Adrenal gland (tissue), 5 donors: ENCODE measurements around the gene THAP4.

Experiments
- POLR2A ChIP-seq, 2 donors: fragments of 450-650 bp; IDR thresholded peaks; one replicate each; pipeline ENCODE4 v1.6.1; 2017; ENCODE audit warnings: antibody characterized with exemption in 2 of 2, mild to moderate bottlenecking in 2 of 2, moderate library complexity in 1 of 2
- TF ChIP-seq, protein P1 (sequence below), 6 experiments: fragments of 450-650 bp in 4 of 6; fragments of 200-600 bp in 2 of 6; sonication (generic) in 1 of 6; IDR thresholded peaks; 1 replicate in 5 of 6; 2 replicates in 1 of 6; pipeline versions ENCODE4 v1.5.1 to v1.8.0; 2016 to 2021; ENCODE audit warnings: antibody characterized with exemption in 6 of 6, mild to moderate bottlenecking in 2 of 6, moderate library complexity in 1 of 6
- donor health status: DM: no; HTN: no; CAD: no.

DNA sequence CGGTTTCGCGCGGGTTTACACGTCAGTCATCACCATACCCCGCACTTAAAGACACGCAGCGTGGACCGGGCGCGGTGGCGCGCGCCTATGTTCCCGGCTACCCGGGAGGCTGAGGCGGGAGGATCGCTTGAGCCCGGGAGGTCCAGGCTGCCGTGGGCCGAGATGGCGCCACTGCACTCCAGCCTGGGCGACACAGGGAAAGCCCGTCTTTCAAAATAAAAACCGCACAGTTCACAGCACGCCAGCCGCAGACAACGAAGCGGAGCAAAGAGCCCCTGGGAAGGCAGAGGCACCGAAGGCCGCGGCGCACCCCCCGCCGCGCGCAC, 49.3 kb upstream of the THAP4 start:
- TF ChIP-seq, protein P1, sequence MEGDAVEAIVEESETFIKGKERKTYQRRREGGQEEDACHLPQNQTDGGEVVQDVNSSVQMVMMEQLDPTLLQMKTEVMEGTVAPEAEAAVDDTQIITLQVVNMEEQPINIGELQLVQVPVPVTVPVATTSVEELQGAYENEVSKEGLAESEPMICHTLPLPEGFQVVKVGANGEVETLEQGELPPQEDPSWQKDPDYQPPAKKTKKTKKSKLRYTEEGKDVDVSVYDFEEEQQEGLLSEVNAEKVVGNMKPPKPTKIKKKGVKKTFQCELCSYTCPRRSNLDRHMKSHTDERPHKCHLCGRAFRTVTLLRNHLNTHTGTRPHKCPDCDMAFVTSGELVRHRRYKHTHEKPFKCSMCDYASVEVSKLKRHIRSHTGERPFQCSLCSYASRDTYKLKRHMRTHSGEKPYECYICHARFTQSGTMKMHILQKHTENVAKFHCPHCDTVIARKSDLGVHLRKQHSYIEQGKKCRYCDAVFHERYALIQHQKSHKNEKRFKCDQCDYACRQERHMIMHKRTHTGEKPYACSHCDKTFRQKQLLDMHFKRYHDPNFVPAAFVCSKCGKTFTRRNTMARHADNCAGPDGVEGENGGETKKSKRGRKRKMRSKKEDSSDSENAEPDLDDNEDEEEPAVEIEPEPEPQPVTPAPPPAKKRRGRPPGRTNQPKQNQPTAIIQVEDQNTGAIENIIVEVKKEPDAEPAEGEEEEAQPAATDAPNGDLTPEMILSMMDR (IDR thresholded peaks at IDR 0.05), result no peak
- TF ChIP-seq POLR2A (IDR thresholded peaks at IDR 0.05), result no peak
